GM12878 (cell line): ENCODE data around the gene ETV6. TPM values are rescaled to one million over a fixed set of nuclear protein-coding genes. Genes with fewer than 3 reads are reported as not detected.
A peak's percentile ranks its signal among the peaks of the same experiment; 100 is the strongest.

Experiments
- ATAC-seq: fragments of 200-7000 bp; cut with Tn5 transposase; 3 replicates; pipeline ENCODE4 v1.9.1; 2020; ENCODE audit warnings: mild to moderate bottlenecking, moderate library complexity
- BruUV-seq: library from RNA; stranded (reverse); fragments of 400-500 nt; replicated peaks from 2 replicates; lab custom pipeline; 2021; lab: Mats Ljungman, UMichigan
- CTCF ChIA-PET: fragments of 300-600 bp; sonication (Branson Sonifier 250); formaldehyde crosslinking; extraction: SDS; loops from one replicate; lab custom pipeline; 2021; ENCODE audit warnings: inconsistent platforms; lab: Yijun Ruan, JAX
- POLR2A ChIA-PET: fragments of 350-600 bp; formaldehyde crosslinking; extraction: SDS; loops from one replicate; lab custom pipeline; 2021; ENCODE audit warnings: inconsistent platforms; lab: Charles Lee
- RAD21 ChIA-PET: fragments of 300-600 bp; sonication (Branson Sonifier 250); formaldehyde crosslinking; loops from one replicate; lab custom pipeline; 2023; ENCODE audit warnings: antibody characterized with exemption; ENCODE audit not compliant: unreplicated experiment; lab: Charles Lee
- SMC1A ChIA-PET: fragments of 300-600 bp; sonication (Branson Sonifier 250); formaldehyde crosslinking; loops from one replicate; lab custom pipeline; 2023; ENCODE audit not compliant: unreplicated experiment, uncharacterized antibody; lab: Charles Lee
- DNase-seq: peaks from one replicate; pipeline ENCODE4 v3.0.0-alpha.2; 2011; ENCODE audit warnings: low read depth, low spot score
- FAIRE-seq: peaks from 3 replicates; lab custom pipeline; 2011; peaks lifted over from hg19 to GRCh38; lab: Jason Lieb, UNC
- H2AFZ ChIP-seq: 2 replicates; pipeline ENCODE4 v1.6.0; 2011; ENCODE audit warnings: low read depth, low read length, control low read depth; ENCODE audit not compliant: control insufficient read depth
- H3K27ac ChIP-seq: 2 replicates; pipeline ENCODE4 v1.5.1; 2011; ENCODE audit warnings: control low read depth; ENCODE audit not compliant: control insufficient read depth, insufficient read depth
- H3K27me3 ChIP-seq, 2 experiments: replicated peaks in 1 of 2; 2 replicates each; pipeline versions ENCODE4 v1.6.0 to v1.6.1; 2011; ENCODE audit warnings: low read length in 1 of 2; ENCODE audit not compliant: control insufficient read depth in 2 of 2, insufficient read depth in 2 of 2
- H3K36me3 ChIP-seq, 2 experiments: 2 replicates each; pipeline ENCODE4 v1.5.1; 2011; ENCODE audit warnings: low read length in 1 of 2; ENCODE audit not compliant: control insufficient read depth in 2 of 2, insufficient read depth in 2 of 2
- H3K4me1 ChIP-seq: 2 replicates; pipeline ENCODE4 v1.6.1; 2011; ENCODE audit warnings: mild to moderate bottlenecking, low read length, moderate library complexity, mixed read lengths; ENCODE audit not compliant: control insufficient read depth, insufficient read depth
- H3K4me2 ChIP-seq: 2 replicates; pipeline ENCODE4 v1.6.0; 2011; ENCODE audit warnings: control low read depth; ENCODE audit not compliant: control insufficient read depth, insufficient read depth
- H3K4me3 ChIP-seq: fragments of 200-600 bp; sonication (generic); 2 replicates; pipeline ENCODE4 v1.5.1; 2016
- H3K79me2 ChIP-seq: 2 replicates; pipeline ENCODE4 v1.6.0; 2011; ENCODE audit warnings: low read length; ENCODE audit not compliant: control insufficient read depth, insufficient read depth
- H3K9ac ChIP-seq: 2 replicates; pipeline ENCODE4 v1.8.0; 2011; ENCODE audit warnings: low read length, control low read depth, mixed read lengths; ENCODE audit not compliant: control insufficient read depth, insufficient read depth
- H3K9me3 ChIP-seq: replicated peaks from 3 replicates; pipeline ENCODE4 v1.5.1; 2011; ENCODE audit warnings: mild to moderate bottlenecking, low read length; ENCODE audit not compliant: control insufficient read depth, insufficient read depth
- H4K20me1 ChIP-seq: 2 replicates; pipeline ENCODE4 v1.6.0; 2011; ENCODE audit not compliant: control insufficient read depth, insufficient read depth
- ATF7 ChIP-seq: fragments of 450-650 bp; IDR thresholded peaks from 2 replicates; pipeline ENCODE4 v1.6.1; 2016; ENCODE audit warnings: low read depth, mild to moderate bottlenecking
- BHLHE40 ChIP-seq, 2 experiments: fragments of 450-650 bp in 1 of 2; IDR thresholded peaks; 2 replicates each; pipeline ENCODE4 v1.6.1; 2011 to 2017; ENCODE audit warnings: low read depth in 2 of 2, borderline replicate concordance in 1 of 2, improper control_type of control experiment in 1 of 2, low read length in 1 of 2, mild to moderate bottlenecking in 1 of 2
- DPF2 ChIP-seq: fragments of 450-650 bp; IDR thresholded peaks from 2 replicates; pipeline ENCODE4 v1.6.1; 2017; ENCODE audit warnings: mild to moderate bottlenecking
- EP300 ChIP-seq, 2 experiments: fragments of 150-350 bp in 1 of 2; IDR thresholded peaks; 2 replicates each; pipeline ENCODE4 v1.6.1; 2011 to 2012; ENCODE audit warnings: low read depth in 2 of 2, low read length in 2 of 2, borderline replicate concordance in 1 of 2, improper control_type of control experiment in 1 of 2, inconsistent platforms in 1 of 2; ENCODE audit not compliant: control insufficient read depth in 1 of 2
- ETV6 ChIP-seq, 2 experiments: fragments of 450-650 bp in 1 of 2; IDR thresholded peaks in 1 of 2; conservative IDR thresholded peaks in 1 of 2; 2 replicates each; pipeline ENCODE4 v1.6.1; 2014; ENCODE audit warnings: antibody characterized with exemption in 1 of 2, borderline replicate concordance in 1 of 2, low read depth in 1 of 2, mild to moderate bottlenecking in 1 of 2, moderate library complexity in 1 of 2
- IKZF1 ChIP-seq: fragments of 450-650 bp; conservative IDR thresholded peaks from 2 replicates; pipeline ENCODE4 v1.6.1; 2017; ENCODE audit warnings: antibody characterized with exemption, mild to moderate bottlenecking
- IKZF2 ChIP-seq, 2 experiments: fragments of 450-650 bp; IDR thresholded peaks; 2 replicates each; pipeline ENCODE4 v1.6.1; 2017; ENCODE audit warnings: mild to moderate bottlenecking in 2 of 2, moderate library complexity in 2 of 2
- IRF4 ChIP-seq: IDR thresholded peaks from 2 replicates; pipeline ENCODE4 v1.6.1; 2011; ENCODE audit warnings: low read depth, low read length
- JUNB ChIP-seq: IDR thresholded peaks from 2 replicates; pipeline ENCODE4 v1.6.1; 2016; ENCODE audit warnings: antibody characterized with exemption, mild to moderate bottlenecking
- MXI1 ChIP-seq: fragments of 150-350 bp; IDR thresholded peaks from 2 replicates; pipeline ENCODE4 v1.6.1; 2011; ENCODE audit warnings: low read depth, mild to moderate bottlenecking, inconsistent platforms, low read length, improper control_type of control experiment
- NFIC ChIP-seq: IDR thresholded peaks from 2 replicates; pipeline ENCODE4 v1.6.1; 2012; ENCODE audit warnings: low read depth, mild to moderate bottlenecking, inconsistent platforms, low read length, moderate library complexity
- NR2F1 ChIP-seq: fragments of 450-650 bp; conservative IDR thresholded peaks from 2 replicates; pipeline ENCODE4 v1.6.1; 2017; ENCODE audit warnings: mild to moderate bottlenecking
- POLR2AphosphoS5 ChIP-seq: IDR thresholded peaks from 2 replicates; pipeline ENCODE4 v1.6.1; 2011; ENCODE audit warnings: mild to moderate bottlenecking, low read length, inconsistent platforms
- TBL1XR1 ChIP-seq: IDR thresholded peaks from 2 replicates; pipeline ENCODE4 v1.6.1; 2012; ENCODE audit warnings: low read depth, low read length, improper control_type of control experiment
- TCF7 ChIP-seq: IDR thresholded peaks from 2 replicates; pipeline ENCODE4 v1.6.1; 2014; ENCODE audit warnings: antibody characterized with exemption, borderline replicate concordance
- WGBS: methylation state at CpG from one replicate; pipeline ENCODE4 v1.1.6; 2016; ENCODE audit warnings: low lambda C conversion rate; ENCODE audit not compliant: insufficient replicate concordance, insufficient coverage; ENCODE audit errors: missing lambda C conversion rate; 5-methylcytosine and 5-hydroxymethylcytosine counted together
- in situ Hi-C: fragments of 300-500 bp; cut with MboI; formaldehyde crosslinking; loops from 9 replicates; pipeline ENCODE4 v1.14.3; 2018; ENCODE audit warnings: mixed read lengths
- intact Hi-C: fragments of 100-400 bp; cut with micrococcal nuclease; formaldehyde crosslinking; loops from one replicate; pipeline ENCODE4 v1.14.2; 2022; ENCODE audit not compliant: unreplicated experiment
- polyA plus RNA-seq, 11 experiments: library from polyadenylated mRNA; depleted of rRNA in 4 of 11; unstranded in 6 of 11; stranded (reverse) in 5 of 11; fragments of >200 nt; fragmentation: Nextera tagmentation in 4 of 11; fragmentation: Illumina TruSeq in 1 of 11; extraction: Ambion mirVana in 4 of 11; extraction: Trizol in 1 of 11; gene quantifications; 1 replicate in 1 of 11; 2 replicates in 10 of 11; pipeline versions ENCODE4 v1.2.1 to v1.2.3, GENCODE V29; 2011 to 2016; ENCODE audit warnings: inconsistent platforms in 2 of 11, missing spikeins in 2 of 11, low read depth in 1 of 11
- total RNA-seq, 4 experiments: library from RNA; depleted of rRNA in 3 of 4; stranded (reverse); fragments of >200 nt in 3 of 4; fragmentation: Illumina TruSeq in 1 of 4; extraction: Trizol in 1 of 4; gene quantifications; 2 replicates each; pipeline versions ENCODE4 v1.2.1 to v1.2.3, GENCODE V29; 2013 to 2021
- TF ChIP-seq, protein P1 (sequence below), 3 experiments: IDR thresholded peaks in 2 of 3; conservative IDR thresholded peaks in 1 of 3; 2 replicates each; pipeline ENCODE4 v1.5.1; 2011; ENCODE audit warnings: low read depth in 3 of 3, low read length in 3 of 3, mild to moderate bottlenecking in 3 of 3, control low read depth in 2 of 3, moderate library complexity in 2 of 3, inconsistent platforms in 1 of 3, mixed read lengths in 1 of 3; ENCODE audit not compliant: control insufficient read depth in 2 of 3, insufficient read depth in 1 of 3; ENCODE audit errors: extremely low read depth in 1 of 3
- TF ChIP-seq, protein P2 (sequence below): fragments of 450-650 bp; IDR thresholded peaks from 2 replicates; pipeline ENCODE4 v1.6.1; 2018; ENCODE audit warnings: borderline replicate concordance, mild to moderate bottlenecking; ENCODE audit not compliant: partially characterized antibody
- TF ChIP-seq, protein P3 (sequence below): IDR thresholded peaks from 2 replicates; pipeline ENCODE4 v1.6.1; 2011; ENCODE audit warnings: low read depth, mild to moderate bottlenecking, low read length, moderate library complexity, borderline replicate concordance; ENCODE audit errors: extremely low read depth

ETV6 gene
- total and polyA plus RNA-seq, 10 of the 15 experiments (the other 5 are each of a cell fraction or from before 2014, with no cell fraction given) = 6.6 to 74.8 (median 24.6) TPM

DNA sequence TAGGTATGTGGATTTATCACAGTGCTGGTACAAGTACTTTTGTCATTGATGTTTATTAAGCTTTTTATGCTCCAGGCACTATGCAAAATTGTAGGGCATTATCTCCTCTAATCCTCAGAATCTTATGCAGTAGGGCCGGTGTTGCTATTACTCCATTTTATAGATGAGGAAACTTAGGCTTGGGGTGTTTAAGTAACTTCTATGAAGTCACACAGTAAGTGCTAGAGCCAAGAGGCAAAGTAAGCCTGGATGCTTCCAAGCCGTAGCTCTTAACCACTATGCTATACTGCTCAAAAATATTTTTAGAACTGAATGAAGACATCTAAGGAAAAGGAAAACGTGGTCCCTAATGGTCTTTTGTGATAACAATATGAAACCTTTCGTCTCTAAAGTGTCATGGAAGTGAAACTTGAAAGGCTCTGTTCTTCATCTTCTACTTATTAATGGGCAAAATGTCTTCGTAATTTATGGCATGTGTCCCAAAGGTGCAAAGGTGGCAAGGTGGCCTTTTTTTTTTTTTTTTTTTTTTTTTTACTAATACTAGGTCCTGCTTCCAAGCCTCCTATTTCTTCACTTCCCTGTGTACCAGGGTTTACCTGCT lies 85.2 kb downstream of the ETV6 start:
- no peak overlapping the region for H3K9ac ChIP-seq
- no TSS peak for BruUV-seq
- no peak overlapping the region for H2AFZ ChIP-seq
- SMC1A ChIA-PET = interaction anchor here (1.1 to 21.5 kb wide), 13 partner anchors 11 to 276 kb away, joined by 3 to 433 read pairs (median 4); no protein-coding TSS in a partner anchor
- H3K4me1 ChIP-seq = peaks cover 64% of the 10 kb centered on the region
- in situ Hi-C loops (no loop called here), intact Hi-C loops (no loop called here)
- H3K4me2 ChIP-seq = no peak overlapping the region
- H3K9me3 ChIP-seq = no peaks in the 10 kb centered on the region; the same call in 2 of the 3 replicates
- H4K20me1 ChIP-seq = no peaks in the 10 kb centered on the region
- H3K4me3 ChIP-seq = no peak overlapping the region
- H3K36me3 ChIP-seq = peaks cover 3 to 15% of the 10 kb centered on the region in 2 experiments; a peak in 2 of 4 replicates
- POLR2A ChIA-PET = interaction anchor here (0.5 to 5.1 kb wide), 7 partner anchors 10 to 293 kb away, joined by 3 to 44 read pairs (median 3); no protein-coding TSS in a partner anchor
- DNase-seq (no peak), FAIRE-seq (peak; percentile 18), ATAC-seq (peak; percentile 3)
- CTCF ChIA-PET = interaction anchor here (0.6 to 6.8 kb wide), 16 partner anchors 10 to 337 kb away, joined by 3 to 47 read pairs (median 4); partner anchors contain the start of gene BCL2L14
- 64% methylated on average over 5 of the region's 5 CpGs for WGBS
- H3K79me2 ChIP-seq = peaks cover 93% of the 10 kb centered on the region
- RAD21 ChIA-PET = interaction anchor here (0.5 to 19.9 kb wide), 11 partner anchors 8 to 303 kb away, joined by 3 to 497 read pairs (median 7); no protein-coding TSS in a partner anchor
- H3K27me3 ChIP-seq = no peaks in the 10 kb centered on the region
- peak overlapping the region; percentile 73 for H3K27ac ChIP-seq
- no peak for TF ChIP-seq BHLHE40 (IDR thresholded peaks at IDR 0.05; ENCODE audit: borderline replicate concordance in 1 of 2, low read depth in 2 of 2, low read length in 1 of 2)
- peak in 1 of 2 experiments; percentile 53; a peak in 2 of 4 replicates for TF ChIP-seq EP300 (IDR thresholded peaks at IDR 0.05; ENCODE audit: borderline replicate concordance in 1 of 2, control insufficient read depth in 1 of 2, low read depth in 2 of 2, low read length in 2 of 2)
- peak; percentile 59 for TF ChIP-seq ATF7
- peak; percentile 43; the same call in 1 of the 2 replicates for TF ChIP-seq NR2F1
- no peak for TF ChIP-seq TBL1XR1
- TF ChIP-seq IRF4 = no peak
- peak; percentile 72 for TF ChIP-seq IKZF1
- TF ChIP-seq, protein P1, sequence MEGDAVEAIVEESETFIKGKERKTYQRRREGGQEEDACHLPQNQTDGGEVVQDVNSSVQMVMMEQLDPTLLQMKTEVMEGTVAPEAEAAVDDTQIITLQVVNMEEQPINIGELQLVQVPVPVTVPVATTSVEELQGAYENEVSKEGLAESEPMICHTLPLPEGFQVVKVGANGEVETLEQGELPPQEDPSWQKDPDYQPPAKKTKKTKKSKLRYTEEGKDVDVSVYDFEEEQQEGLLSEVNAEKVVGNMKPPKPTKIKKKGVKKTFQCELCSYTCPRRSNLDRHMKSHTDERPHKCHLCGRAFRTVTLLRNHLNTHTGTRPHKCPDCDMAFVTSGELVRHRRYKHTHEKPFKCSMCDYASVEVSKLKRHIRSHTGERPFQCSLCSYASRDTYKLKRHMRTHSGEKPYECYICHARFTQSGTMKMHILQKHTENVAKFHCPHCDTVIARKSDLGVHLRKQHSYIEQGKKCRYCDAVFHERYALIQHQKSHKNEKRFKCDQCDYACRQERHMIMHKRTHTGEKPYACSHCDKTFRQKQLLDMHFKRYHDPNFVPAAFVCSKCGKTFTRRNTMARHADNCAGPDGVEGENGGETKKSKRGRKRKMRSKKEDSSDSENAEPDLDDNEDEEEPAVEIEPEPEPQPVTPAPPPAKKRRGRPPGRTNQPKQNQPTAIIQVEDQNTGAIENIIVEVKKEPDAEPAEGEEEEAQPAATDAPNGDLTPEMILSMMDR (IDR thresholded peaks at IDR 0.05 in 2 of 3, conservative IDR thresholded peaks at IDR 0.05 in 1 of 3; ENCODE audit: control insufficient read depth in 2 of 3, extremely low read depth in 1 of 3, insufficient read depth in 1 of 3, low read depth in 3 of 3, low read length in 3 of 3) = no peak
- peak in 1 of 2 experiments; percentile 77; a peak in 2 of 4 replicates for TF ChIP-seq ETV6 (conservative IDR thresholded peaks at IDR 0.05 in 1 of 2, IDR thresholded peaks at IDR 0.05 in 1 of 2; ENCODE audit: borderline replicate concordance in 1 of 2, low read depth in 1 of 2)
- no peak for TF ChIP-seq MXI1
- TF ChIP-seq, protein P2, sequence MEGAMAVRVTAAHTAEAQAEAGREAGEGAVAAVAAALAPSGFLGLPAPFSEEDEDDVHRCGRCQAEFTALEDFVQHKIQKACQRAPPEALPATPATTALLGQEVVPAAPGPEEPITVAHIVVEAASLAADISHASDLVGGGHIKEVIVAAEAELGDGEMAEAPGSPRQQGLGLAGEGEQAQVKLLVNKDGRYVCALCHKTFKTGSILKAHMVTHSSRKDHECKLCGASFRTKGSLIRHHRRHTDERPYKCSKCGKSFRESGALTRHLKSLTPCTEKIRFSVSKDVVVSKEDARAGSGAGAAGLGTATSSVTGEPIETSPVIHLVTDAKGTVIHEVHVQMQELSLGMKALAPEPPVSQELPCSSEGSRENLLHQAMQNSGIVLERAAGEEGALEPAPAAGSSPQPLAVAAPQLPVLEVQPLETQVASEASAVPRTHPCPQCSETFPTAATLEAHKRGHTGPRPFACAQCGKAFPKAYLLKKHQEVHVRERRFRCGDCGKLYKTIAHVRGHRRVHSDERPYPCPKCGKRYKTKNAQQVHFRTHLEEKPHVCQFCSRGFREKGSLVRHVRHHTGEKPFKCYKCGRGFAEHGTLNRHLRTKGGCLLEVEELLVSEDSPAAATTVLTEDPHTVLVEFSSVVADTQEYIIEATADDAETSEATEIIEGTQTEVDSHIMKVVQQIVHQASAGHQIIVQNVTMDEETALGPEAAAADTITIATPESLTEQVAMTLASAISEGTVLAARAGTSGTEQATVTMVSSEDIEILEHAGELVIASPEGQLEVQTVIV = no peak
- TF ChIP-seq NFIC = peak; percentile 54; the same call in 1 of the 2 replicates
- peak; percentile 17; the same call in 1 of the 2 replicates for TF ChIP-seq DPF2
- TF ChIP-seq IKZF2 (IDR thresholded peaks at IDR 0.05) = peak in 1 of 2 experiments; percentile 71
- TF ChIP-seq, protein P3, sequence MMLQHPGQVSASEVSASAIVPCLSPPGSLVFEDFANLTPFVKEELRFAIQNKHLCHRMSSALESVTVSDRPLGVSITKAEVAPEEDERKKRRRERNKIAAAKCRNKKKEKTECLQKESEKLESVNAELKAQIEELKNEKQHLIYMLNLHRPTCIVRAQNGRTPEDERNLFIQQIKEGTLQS = no peak
- TF ChIP-seq TCF7 = 0 out of 2 replicates have a peak, but pooled peaks have one; percentile 14
- TF ChIP-seq POLR2AphosphoS5 = no peak
- peak; percentile 32; the same call in 1 of the 2 replicates for TF ChIP-seq JUNB
